Transverse colon (tissue), 3 donors: ENCODE measurements around the gene ZFHX3.

Experiments used
- EP300 ChIP-seq: sonication (generic); formaldehyde crosslinking; IDR thresholded peaks from one replicate; pipeline ENCODE4 v1.6.1; 2017; ENCODE audit warnings: antibody characterized with exemption, low read depth
- POLR2A ChIP-seq: fragments of 450-650 bp; IDR thresholded peaks from one replicate; pipeline ENCODE4 v1.6.1; 2016; ENCODE audit warnings: antibody characterized with exemption, mild to moderate bottlenecking, moderate library complexity
- TF ChIP-seq, protein P1 (sequence below), 5 experiments: fragments of 200-600 bp in 3 of 5; fragments of 450-650 bp in 2 of 5; sonication (generic) in 3 of 5; IDR thresholded peaks; 1 replicate in 2 of 5; 2 replicates in 3 of 5; pipeline ENCODE4 v1.5.1; 2016 to 2017; ENCODE audit warnings: antibody characterized with exemption in 5 of 5, inconsistent platforms in 3 of 5, mild to moderate bottlenecking in 2 of 5, moderate library complexity in 1 of 5

DNA sequence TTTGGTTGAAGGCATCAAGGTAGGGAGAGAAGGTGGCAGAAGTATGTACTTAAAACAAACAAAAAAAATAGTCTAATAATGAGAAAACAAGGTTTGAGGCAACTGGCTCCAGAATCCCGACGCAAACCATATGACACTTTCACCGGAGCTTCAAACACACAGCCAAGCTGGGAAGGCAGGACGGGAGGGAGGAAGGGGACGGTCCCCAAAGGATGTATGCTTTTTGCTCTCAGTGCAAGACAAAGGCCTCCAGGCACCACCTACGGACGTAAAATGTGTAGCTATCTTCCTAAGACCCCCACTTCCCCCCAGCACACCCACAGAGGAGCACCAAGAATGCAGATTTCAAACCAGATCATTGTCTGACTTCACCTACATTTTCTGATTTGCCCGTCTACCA lies 102.3 kb downstream of the ZFHX3 start:
- TF ChIP-seq POLR2A (no peak), EP300 (no peak)
- TF ChIP-seq, protein P1, sequence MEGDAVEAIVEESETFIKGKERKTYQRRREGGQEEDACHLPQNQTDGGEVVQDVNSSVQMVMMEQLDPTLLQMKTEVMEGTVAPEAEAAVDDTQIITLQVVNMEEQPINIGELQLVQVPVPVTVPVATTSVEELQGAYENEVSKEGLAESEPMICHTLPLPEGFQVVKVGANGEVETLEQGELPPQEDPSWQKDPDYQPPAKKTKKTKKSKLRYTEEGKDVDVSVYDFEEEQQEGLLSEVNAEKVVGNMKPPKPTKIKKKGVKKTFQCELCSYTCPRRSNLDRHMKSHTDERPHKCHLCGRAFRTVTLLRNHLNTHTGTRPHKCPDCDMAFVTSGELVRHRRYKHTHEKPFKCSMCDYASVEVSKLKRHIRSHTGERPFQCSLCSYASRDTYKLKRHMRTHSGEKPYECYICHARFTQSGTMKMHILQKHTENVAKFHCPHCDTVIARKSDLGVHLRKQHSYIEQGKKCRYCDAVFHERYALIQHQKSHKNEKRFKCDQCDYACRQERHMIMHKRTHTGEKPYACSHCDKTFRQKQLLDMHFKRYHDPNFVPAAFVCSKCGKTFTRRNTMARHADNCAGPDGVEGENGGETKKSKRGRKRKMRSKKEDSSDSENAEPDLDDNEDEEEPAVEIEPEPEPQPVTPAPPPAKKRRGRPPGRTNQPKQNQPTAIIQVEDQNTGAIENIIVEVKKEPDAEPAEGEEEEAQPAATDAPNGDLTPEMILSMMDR (IDR thresholded peaks at IDR 0.05): no peak
